Memory B cell (primary cell): ENCODE measurements around the gene NPAT.

Experiments used
- ATAC-seq: fragments of 150-1000 bp; cut with Tn5 transposase; 2 replicates; pipeline ENCODE4 v1.10.0; 2021; ENCODE audit warnings: low read depth, mild to moderate bottlenecking, moderate library complexity
- DNase-seq, 2 donors: peaks; one replicate each; pipeline ENCODE4 v3.0.0; 2022; ENCODE audit warnings: low spot score in 2 of 2
- H3K27ac Mint-ChIP-seq: one replicate; pipeline ENCODE4 v1.8.0; 2022; ENCODE audit warnings: mild to moderate bottlenecking, moderate library complexity, mixed read lengths
- H3K27me3 Mint-ChIP-seq: one replicate; pipeline ENCODE4 v1.8.0; 2022; ENCODE audit warnings: mixed read lengths
- H3K36me3 Mint-ChIP-seq: one replicate; pipeline ENCODE4 v1.8.0; 2022; ENCODE audit warnings: mild to moderate bottlenecking, mixed read lengths
- H3K4me1 Mint-ChIP-seq: one replicate; pipeline ENCODE4 v1.8.0; 2022; ENCODE audit warnings: mixed read lengths
- H3K4me3 Mint-ChIP-seq: one replicate; pipeline ENCODE4 v1.8.0; 2022; ENCODE audit warnings: mild to moderate bottlenecking, moderate library complexity, mixed read lengths
- H3K9me3 Mint-ChIP-seq: one replicate; pipeline ENCODE4 v1.8.0; 2022; ENCODE audit warnings: mixed read lengths

Gene NPAT

DNA sequence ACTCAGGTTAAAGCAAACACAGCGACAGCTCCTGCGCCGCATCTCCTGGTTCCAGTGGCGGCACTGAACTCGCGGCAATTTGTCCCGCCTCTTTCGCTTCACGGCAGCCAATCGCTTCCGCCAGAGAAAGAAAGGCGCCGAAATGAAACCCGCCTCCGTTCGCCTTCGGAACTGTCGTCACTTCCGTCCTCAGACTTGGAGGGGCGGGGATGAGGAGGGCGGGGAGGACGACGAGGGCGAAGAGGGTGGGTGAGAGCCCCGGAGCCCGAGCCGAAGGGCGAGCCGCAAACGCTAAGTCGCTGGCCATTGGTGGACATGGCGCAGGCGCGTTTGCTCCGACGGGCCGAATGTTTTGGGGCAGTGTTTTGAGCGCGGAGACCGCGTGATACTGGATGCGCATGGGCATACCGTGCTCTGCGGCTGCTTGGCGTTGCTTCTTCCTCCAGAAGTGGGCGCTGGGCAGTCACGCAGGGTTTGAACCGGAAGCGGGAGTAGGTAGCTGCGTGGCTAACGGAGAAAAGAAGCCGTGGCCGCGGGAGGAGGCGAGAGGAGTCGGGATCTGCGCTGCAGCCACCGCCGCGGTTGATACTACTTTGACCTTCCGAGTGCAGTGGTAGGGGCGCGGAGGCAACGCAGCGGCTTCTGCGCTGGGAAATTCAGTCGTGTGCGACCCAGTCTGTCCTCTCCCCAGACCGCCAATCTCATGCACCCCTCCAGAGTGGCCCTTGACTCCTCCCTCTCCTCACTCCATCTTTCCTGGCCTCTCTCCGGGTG lies at the start of gene NPAT, which contains the start of gene ATM:
NPAT (minus strand) TSS at position 65 of the 774 bp plus-strand sequence. CDS start 102 bp downstream, outside the sequence.
ATM (plus strand) TSS at position 494 of the 774 bp plus-strand sequence. CDS start 4,558 bp downstream, outside the sequence.
- H3K9me3 Mint-ChIP-seq, result no peaks in the 10 kb centered on the region
- H3K4me1 Mint-ChIP-seq, result peaks cover 46% of the 10 kb centered on the region
- no peak within 1 kb of the TSS for H3K4me3 Mint-ChIP-seq

GRCh38 chr11:108269583-108269982 lies 47.1 kb upstream of the NPAT start:
- peak overlapping the region; percentile 3 for H3K27ac Mint-ChIP-seq
- no peaks in the 10 kb centered on the region for H3K27me3 Mint-ChIP-seq
- H3K9me3 Mint-ChIP-seq, result no peaks in the 10 kb centered on the region
- peaks cover 27% of the 10 kb centered on the region for H3K36me3 Mint-ChIP-seq
- ATAC-seq (no peak), DNase-seq (no peak)
- no peak overlapping the region for H3K4me3 Mint-ChIP-seq
- no peaks in the 10 kb centered on the region for H3K4me1 Mint-ChIP-seq

More for the DNA sequence above, at the start of gene NPAT, which contains the start of gene ATM:
- peak; percentile 73 for ATAC-seq
- H3K27me3 Mint-ChIP-seq, result no peaks in the 10 kb centered on the region
- H3K27ac Mint-ChIP-seq, result no peak within 1 kb of the TSS
- peaks cover 12% of the 10 kb centered on the region for H3K36me3 Mint-ChIP-seq
- DNase-seq, result peak; percentile 93 to 98

DNA sequence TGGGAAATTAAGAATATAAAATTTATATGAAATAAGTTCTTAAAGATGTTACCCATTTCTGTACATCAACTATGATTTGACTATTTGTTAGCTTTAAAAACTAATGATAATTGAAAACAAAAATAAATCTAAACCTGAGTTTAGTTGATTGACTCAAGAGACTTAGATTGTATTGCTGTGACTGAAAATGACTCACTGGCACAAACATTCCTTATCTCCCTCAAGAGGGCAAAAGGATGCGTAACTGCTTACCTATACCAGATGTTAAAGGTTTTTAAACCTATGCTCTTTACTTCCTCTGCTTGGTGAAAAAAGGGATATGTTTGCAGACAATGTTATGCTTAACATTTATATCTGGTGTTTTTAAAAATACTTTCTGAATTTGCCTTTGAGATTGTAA lies 30.7 kb upstream of the NPAT start:
- H3K4me1 Mint-ChIP-seq, result no peaks in the 10 kb centered on the region
- peaks cover 31% of the 10 kb centered on the region for H3K36me3 Mint-ChIP-seq
- DNase-seq (no peak), ATAC-seq (no peak)
- H3K27me3 Mint-ChIP-seq, result no peaks in the 10 kb centered on the region
- no peak overlapping the region for H3K27ac Mint-ChIP-seq
- no peaks in the 10 kb centered on the region for H3K9me3 Mint-ChIP-seq
- no peak overlapping the region for H3K4me3 Mint-ChIP-seq

DNA sequence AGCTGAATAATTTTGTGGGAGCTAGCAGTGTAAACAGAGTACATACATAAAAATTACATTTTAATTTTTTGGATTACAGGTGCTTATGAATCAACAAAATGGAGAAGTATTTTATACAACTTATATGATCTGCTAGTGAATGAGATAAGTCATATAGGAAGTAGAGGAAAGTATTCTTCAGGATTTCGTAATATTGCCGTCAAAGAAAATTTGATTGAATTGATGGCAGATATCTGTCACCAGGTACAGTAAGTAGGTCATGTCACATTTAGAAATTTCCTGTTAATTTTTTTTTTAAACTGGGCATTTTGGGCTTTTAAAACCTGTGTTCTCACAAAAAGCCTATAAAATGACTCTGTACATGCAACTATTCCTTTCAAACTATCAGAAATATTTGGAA lies 24.4 kb upstream of the NPAT start:
- Mint-ChIP-seq H3K27ac (no peak overlapping the region), H3K36me3 (peaks cover 31% of the 10 kb centered on the region), H3K4me1 (no peaks in the 10 kb centered on the region), H3K27me3 (no peaks in the 10 kb centered on the region), H3K9me3 (no peaks in the 10 kb centered on the region), H3K4me3 (no peak overlapping the region)
- no peak for ATAC-seq
- no peak for DNase-seq

DNA sequence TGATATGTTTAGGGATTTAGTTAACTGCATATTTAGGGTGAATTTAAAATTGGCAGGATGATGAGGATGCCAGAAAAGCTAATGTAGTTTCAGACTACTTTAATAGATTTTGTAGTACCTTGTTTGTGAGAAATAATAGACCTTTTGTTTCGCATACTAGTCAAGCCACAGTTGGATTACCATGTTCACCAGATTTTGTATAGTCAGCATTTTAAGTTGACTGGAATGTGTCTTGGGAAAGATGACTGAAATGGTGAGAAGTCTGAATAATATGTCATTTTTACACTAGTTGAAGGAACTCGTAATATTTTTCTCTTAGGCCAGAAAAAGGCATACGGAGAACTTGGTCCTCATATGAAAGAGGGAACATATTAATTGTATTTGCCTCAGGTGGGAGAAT lies 23.9 kb upstream of the NPAT start:
- Mint-ChIP-seq H3K27ac (no peak overlapping the region), H3K9me3 (no peaks in the 10 kb centered on the region), H3K4me3 (no peak overlapping the region), H3K36me3 (peaks cover 27% of the 10 kb centered on the region), H3K4me1 (no peaks in the 10 kb centered on the region), H3K27me3 (no peaks in the 10 kb centered on the region)
- no peak for DNase-seq
- no peak for ATAC-seq

DNA sequence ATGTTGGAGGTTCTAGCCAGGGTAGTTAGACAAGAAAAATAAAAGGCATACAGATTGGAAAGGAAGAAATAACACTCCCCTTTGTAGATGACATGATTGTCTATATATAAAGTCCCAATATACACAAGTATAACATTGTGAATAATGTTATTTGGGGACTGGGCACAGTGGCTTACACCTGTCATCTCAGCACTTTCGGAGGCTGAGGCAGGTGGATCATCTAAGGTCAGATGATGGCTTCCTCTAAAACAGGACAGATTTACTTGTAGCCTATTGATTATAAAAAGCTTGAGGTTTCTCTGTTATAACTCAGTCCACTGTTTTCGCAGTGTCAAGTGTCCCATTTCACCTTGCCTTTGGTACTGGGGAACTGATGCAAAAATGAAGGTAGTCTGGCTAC lies 20.0 kb upstream of the NPAT start:
- no peak overlapping the region for H3K27ac Mint-ChIP-seq
- peaks cover 16% of the 10 kb centered on the region for H3K36me3 Mint-ChIP-seq
- H3K9me3 Mint-ChIP-seq, result no peaks in the 10 kb centered on the region
- no peaks in the 10 kb centered on the region for H3K27me3 Mint-ChIP-seq
- peaks cover 16% of the 10 kb centered on the region for H3K4me1 Mint-ChIP-seq
- no peak for DNase-seq
- no peak overlapping the region for H3K4me3 Mint-ChIP-seq
- ATAC-seq, result no peak

DNA sequence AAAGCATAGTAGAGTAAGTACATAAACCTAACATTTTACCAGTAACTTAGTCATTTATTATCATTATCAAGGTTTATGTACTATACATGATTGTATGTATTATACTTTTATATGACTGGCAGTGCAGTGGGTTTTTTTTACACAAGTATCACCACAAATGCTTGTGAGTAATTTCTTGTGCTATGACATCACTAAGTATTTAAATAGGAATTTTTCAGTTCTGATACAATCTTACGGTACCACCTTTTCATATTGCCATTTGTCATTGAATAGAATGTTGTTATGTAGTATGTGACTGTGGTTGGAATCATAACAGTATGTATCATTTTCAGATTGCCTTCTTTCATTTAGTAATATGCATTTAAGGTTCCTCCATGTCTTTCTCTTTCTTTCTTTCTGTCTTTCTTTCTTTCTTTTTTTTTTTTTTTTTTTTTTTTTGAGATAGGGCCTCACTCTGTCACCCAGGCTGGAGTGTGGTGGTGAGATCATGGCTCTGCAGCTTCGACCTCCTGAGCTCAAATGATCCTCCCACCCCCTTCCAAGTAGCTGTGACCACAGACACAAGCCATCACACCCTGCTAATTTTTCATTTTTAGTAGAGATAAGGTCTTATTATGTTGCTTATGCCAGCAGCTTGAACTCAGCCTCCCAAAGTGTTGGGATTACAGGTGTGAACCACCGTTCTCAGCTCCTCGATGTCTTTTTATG lies 19.0 kb upstream of the NPAT start:
- Mint-ChIP-seq H3K27ac (no peak overlapping the region), H3K4me3 (no peak overlapping the region), H3K36me3 (peaks cover 15% of the 10 kb centered on the region), H3K9me3 (no peaks in the 10 kb centered on the region), H3K27me3 (no peaks in the 10 kb centered on the region), H3K4me1 (peaks cover 21% of the 10 kb centered on the region)
- DNase-seq (no peak), ATAC-seq (no peak)

- ATAC-seq, result no peak
- Mint-ChIP-seq H3K27ac (no peak overlapping the region), H3K4me3 (no peak overlapping the region), H3K9me3 (no peaks in the 10 kb centered on the region), H3K4me1 (peaks cover 29% of the 10 kb centered on the region), H3K36me3 (peaks cover 13% of the 10 kb centered on the region), H3K27me3 (no peaks in the 10 kb centered on the region)
- DNase-seq, result no peak
Measured at GRCh38 chr11:108239076-108239475, 16.6 kb upstream of the NPAT start.

GRCh38 chr11:108237058-108237481 lies 14.6 kb upstream of the NPAT start:
- Mint-ChIP-seq H3K27ac (peak overlapping the region; percentile 94), H3K9me3 (no peaks in the 10 kb centered on the region), H3K4me1 (peaks cover 31% of the 10 kb centered on the region), H3K36me3 (peaks cover 19% of the 10 kb centered on the region), H3K4me3 (peak overlapping the region; percentile 66), H3K27me3 (no peaks in the 10 kb centered on the region)
- no peak for DNase-seq
- peak; percentile 39 for ATAC-seq

DNA sequence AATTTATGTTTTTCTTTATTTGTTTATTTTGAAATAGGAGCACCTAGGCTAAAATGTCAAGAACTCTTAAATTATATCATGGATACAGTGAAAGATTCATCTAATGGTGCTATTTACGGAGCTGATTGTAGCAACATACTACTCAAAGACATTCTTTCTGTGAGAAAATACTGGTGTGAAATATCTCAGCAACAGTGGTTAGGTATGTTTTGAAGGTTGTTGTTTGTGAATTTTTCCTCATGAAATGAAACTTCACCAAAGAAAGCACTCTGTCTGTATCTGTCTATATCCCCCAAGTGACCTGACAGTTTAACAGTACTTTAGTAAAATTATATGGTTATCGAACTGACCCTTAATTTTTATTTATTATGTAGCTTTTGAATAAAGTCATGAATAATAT lies 13.2 kb upstream of the NPAT start:
- peak overlapping the region; percentile 74 for H3K4me3 Mint-ChIP-seq
- H3K4me1 Mint-ChIP-seq, result peaks cover 28% of the 10 kb centered on the region
- peaks cover 22% of the 10 kb centered on the region for H3K36me3 Mint-ChIP-seq
- no peak for ATAC-seq
- no peak for DNase-seq
- no peaks in the 10 kb centered on the region for H3K9me3 Mint-ChIP-seq
- H3K27me3 Mint-ChIP-seq, result no peaks in the 10 kb centered on the region
- H3K27ac Mint-ChIP-seq, result peak overlapping the region; percentile 94

- ATAC-seq (no peak), DNase-seq (no peak)
- H3K4me1 Mint-ChIP-seq, result peaks cover 24% of the 10 kb centered on the region
- H3K4me3 Mint-ChIP-seq, result no peak overlapping the region
- peaks cover 24% of the 10 kb centered on the region for H3K36me3 Mint-ChIP-seq
- no peak overlapping the region for H3K27ac Mint-ChIP-seq
- no peaks in the 10 kb centered on the region for H3K9me3 Mint-ChIP-seq
- no peaks in the 10 kb centered on the region for H3K27me3 Mint-ChIP-seq
Measured at GRCh38 chr11:108235192-108235591, 12.8 kb upstream of the NPAT start.

- ATAC-seq, result no peak
Measured at GRCh38 chr11:108233277-108233945, 11.0 kb upstream of the NPAT start.

DNA sequence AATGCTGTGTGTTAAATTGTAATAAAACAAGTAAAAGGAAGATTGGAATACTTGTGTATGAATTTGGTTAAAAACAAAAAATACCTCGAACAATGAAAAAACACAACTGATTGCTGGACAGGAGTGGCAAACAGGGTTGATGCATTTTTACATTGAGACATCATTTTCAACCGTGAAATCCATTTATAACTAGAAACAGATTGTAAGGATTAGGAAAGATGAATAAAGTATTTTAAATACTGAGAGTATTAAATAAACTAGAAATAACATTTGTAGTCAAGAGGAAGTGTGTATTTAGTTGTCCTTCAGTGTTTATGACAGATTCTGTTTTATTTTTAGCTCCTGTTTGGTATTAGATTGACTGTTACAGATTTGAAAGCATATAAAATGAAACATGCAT lies 5.8 kb upstream of the NPAT start:
- DNase-seq, result no peak
- H3K27ac Mint-ChIP-seq, result no peak overlapping the region
- peaks cover 22% of the 10 kb centered on the region for H3K4me1 Mint-ChIP-seq
- no peaks in the 10 kb centered on the region for H3K9me3 Mint-ChIP-seq
- no peaks in the 10 kb centered on the region for H3K27me3 Mint-ChIP-seq
- peaks cover 22% of the 10 kb centered on the region for H3K36me3 Mint-ChIP-seq
- no peak for ATAC-seq
- H3K4me3 Mint-ChIP-seq, result no peak overlapping the region

More at GRCh38 chr11:108233277-108233945, 11.0 kb upstream of the NPAT start:
- peaks cover 29% of the 10 kb centered on the region for H3K36me3 Mint-ChIP-seq
- H3K27me3 Mint-ChIP-seq, result no peaks in the 10 kb centered on the region
- no peak for DNase-seq
- H3K4me3 Mint-ChIP-seq, result no peak overlapping the region
- no peaks in the 10 kb centered on the region for H3K9me3 Mint-ChIP-seq
- peak overlapping the region; percentile 31 for H3K27ac Mint-ChIP-seq
- H3K4me1 Mint-ChIP-seq, result peaks cover 23% of the 10 kb centered on the region

DNA sequence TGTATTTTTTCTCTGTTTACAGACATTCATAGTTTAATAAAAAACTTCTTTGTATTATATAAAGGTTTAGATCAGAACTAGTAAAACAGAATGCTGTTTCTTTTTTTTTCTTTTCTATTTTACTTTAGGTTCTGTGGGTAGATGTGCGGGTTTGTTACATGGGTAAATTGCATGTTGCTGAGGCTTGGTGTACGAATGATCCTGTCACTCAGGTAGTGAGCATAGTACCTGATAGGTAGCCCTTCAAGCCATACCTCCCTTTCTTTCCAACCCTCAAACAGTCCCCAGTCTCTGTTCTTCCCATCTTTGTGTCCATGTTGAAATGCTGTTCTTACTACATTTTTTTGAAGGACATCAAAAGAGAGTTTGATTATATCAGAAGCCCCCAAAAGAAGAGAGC lies 3.6 kb upstream of the NPAT start:
- Mint-ChIP-seq H3K36me3 (peaks cover 11% of the 10 kb centered on the region), H3K4me1 (peaks cover 24% of the 10 kb centered on the region), H3K9me3 (no peaks in the 10 kb centered on the region), H3K27me3 (no peaks in the 10 kb centered on the region), H3K27ac (no peak overlapping the region), H3K4me3 (peak overlapping the region; percentile 69)
- no peak for DNase-seq
- ATAC-seq, result no peak
